ENCODE results near the gene ARAP1. TPM values are rescaled to one million over a fixed set of nuclear protein-coding genes. Genes with fewer than 3 reads are reported as not detected.

Gene ARAP1
- total RNA-seq, 1 experiment from 2014 or later: 61.7 TPM

DNA sequence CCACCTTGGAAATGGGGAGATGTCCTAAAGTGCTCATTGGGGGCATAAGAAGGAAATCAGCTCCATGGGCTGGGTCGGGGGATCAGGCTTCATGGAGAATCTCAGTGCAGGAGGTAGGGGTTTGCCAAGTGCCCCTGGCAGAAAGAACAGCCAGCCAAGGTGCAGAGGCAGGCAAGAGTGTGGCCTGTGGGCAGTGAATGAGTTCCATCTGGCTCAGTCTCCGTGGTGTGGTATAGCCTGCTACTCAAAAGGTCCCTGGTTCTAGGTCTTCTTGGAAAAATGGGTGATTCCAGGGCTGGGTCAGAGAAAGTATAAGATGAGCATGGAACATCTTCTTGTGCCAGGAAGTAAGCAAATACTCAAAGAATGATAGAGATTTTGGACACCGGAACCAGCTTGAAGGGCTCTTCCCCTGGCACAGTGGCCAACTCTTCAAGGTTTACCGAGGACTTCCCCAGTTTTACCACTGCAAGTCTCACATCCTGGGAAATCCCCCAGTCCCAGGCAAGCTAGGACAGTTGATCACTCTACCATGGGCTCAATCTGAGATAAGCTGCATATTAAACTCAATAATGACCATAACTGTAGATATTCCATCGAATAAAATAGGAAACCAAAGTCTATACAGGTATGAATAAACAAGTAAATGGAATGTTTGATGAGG lies 10.6 kb upstream of the ARAP1 start:
- DNase-seq (ENCODE audit: low spot score): no peak

DNA sequence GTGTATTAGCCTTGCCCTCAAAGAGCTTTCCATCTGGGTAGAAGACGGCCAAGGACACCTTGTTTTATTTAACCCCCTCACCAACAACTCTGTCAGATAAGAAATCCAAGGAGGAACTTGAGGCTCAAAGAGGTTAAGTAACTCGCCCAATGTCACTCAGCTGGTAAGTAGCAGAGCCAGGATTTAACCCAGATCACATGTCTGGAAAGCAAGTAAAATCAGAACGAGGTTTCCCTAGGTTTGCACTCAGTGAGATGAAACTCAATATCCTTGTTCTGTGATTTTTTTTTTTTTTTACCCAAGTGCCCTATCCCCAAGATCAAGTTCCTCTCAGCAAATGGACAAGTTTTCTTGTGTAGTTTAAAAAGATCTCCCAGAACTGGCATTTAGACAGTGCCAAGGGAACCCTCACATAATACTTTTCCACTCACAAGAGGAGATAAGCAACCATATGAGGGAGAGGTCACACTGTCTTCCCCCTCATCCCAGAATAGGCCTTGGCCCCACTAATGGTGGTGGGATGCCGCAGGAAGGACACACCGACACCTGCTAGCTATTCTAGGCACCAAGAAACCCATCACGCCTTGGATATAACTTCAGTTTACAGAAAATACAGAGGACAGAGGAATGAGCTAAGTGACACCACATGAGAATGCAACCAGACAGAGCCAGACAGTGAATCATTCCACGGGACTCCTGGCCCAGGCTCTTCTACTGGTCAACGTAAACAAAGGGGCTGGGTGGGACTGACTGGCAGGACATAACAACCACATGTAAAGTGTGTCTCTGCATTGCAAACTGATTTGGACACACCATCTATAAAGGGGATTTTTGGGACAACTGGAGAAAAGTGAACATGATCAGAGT lies 8.6 kb upstream of the ARAP1 start:
- peak; percentile 60 for DNase-seq (ENCODE audit: low spot score)

DNA sequence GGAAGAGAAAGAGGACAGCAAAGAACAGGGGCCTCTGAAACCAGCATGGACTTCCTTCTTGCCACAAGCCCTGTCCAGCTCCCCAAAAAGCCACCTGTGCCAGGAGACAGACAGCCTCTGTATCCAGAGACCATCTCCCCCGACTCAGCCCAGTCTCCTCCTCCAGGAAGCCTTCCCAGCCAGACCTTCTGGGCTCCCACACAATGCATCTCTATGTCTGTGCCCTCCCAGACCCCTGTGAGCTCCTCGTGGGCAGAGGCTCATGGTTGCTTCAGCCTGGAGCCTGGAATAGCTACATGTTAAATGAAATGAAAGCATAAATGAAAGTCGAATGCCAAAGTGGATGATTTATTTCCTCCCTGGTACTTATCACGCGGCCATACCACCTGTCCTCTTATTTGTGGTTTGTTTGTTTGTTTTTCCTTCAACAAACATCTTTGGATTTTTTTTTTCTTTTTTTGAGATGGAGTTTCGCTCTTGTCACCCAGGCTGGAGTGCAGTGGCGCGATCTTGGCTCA lies 7.3 kb upstream of the ARAP1 start:
- DNase-seq (ENCODE audit: low spot score): peak; percentile 35

DNA sequence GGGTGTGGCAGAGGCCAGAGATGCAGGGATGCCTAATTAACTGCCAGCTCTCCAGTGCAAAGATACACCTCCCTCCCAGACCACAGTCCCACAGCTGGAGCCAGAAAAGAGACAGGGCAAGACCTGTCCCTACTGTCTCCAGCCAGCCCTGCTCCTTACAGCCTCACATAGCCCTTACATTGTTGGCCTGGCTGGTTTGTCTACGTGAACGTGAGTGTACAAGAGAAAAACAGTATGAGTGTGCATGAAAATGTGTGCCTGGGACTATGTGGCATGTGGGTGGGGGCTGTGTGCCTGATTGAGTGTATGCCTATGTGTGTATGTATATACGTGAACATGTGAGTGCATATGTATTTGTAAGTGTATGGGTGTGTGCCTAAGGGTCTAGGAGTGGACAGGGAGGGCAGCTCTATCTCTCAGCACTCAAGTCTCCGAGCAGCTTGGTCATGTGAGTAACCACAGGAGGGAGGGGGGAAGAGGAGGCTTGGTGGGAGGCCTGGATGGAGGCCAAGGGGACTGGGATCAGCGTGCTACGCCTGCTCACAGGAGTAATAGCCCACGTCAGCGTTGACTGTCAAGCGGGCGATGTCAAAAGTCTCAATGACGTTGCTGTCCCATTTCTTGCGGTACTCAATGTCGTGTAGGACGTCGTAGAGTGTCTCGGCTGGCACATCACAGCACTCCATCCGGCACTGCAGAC lies 6.6 kb upstream of the ARAP1 start:
- DNase-seq (ENCODE audit: low spot score): peak; percentile 67

DNA sequence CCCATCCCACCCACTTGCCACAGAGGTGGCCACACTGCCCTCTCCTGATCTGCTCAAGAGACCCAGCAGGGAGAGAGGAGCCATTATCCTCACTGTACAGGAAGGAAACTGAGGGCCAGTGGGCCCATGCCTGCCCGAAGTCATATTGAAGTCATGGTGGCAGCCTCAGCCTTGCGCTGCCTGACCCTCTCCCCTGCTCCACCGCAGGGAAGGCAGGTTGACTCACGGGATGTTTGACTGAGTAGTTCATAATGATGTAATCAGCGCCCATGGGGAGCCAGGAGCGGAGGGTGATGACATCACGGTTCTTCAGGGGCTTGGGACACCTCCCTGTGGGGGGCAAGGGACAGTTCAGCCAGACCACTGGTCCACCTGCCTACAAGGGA lies 6.1 kb upstream of the ARAP1 start:
- DNase-seq (ENCODE audit: low spot score): peak; percentile 85

DNA sequence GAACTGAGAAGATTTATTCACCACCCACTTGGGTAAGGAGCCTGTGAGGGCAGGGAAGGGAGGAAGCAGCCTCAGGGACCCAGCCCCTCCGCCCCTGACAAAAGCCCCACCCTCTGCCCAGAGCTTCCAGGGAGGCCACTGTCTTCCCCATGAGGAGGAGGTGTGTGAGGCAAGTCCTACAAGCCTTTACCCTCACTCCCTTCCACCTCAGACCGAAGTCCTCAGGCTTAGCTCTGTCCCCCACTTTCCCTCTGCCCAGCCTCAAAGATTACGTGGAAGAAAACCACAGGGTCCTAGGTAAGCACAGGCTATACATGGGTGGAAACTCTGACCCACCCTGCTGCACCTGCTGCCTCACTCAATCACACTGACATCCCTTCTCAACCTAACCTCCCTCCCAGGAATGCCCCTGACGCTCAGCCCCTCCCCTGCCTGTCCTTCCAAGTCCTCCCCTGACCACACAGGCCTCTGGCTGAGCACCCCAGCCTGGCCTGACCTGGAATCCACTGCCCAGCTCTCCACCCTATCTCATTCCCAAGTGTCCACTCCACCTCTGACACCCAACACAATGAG lies 3.6 kb upstream of the ARAP1 start:
- DNase-seq (ENCODE audit: low spot score): no peak

DNA sequence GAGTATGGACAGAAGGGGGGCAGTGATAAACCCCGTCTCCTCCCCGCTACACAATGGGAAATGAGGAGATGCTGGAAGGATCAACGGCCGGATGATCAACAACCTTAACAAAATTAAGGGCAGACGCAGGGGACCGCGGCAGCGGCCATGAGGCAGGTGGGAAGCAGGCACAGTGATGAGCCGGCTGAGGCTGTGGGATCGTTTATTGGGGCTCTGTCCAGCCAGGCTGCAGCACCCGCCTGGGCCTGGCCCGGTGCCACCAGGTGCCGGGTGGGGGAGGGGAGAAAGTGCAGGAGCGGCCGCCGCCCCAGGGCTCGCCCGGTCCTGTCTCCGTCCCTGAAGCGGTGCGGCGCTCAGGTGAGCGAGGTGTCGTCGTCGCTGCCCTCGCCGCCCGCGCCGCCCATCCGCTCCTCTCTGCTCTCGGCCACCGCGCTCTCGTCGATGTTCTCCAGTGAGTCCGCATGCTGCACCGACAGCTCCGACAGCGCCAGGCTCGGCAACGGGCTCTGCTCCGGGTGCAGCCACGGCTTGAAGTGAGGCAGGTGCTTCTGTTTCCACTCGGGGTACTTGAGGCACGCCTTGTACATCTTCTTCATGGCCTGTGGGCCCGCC lies 2.4 kb upstream of the ARAP1 start:
- no peak for DNase-seq (ENCODE audit: low spot score)

DNA sequence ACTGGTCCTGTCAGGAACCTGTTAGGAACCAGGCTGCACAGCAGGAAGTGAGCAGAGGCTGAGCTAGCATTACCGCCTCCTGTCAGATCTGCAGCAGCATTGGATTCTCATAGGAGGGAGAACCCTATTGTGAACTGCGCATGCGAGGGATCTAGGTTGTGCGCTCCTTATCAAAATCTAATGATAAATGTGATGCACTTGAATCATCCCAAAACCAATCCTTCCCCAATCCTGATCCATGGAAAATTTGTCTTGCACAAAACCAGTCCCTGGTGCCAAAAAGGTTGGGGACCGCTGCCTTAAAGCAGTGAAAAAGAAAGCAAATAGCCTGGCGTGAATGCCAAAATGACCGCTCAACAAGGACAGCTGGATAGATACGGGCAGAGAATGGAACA lies 1.9 kb upstream of the ARAP1 start:
- DNase-seq (ENCODE audit: low spot score): no peak

DNA sequence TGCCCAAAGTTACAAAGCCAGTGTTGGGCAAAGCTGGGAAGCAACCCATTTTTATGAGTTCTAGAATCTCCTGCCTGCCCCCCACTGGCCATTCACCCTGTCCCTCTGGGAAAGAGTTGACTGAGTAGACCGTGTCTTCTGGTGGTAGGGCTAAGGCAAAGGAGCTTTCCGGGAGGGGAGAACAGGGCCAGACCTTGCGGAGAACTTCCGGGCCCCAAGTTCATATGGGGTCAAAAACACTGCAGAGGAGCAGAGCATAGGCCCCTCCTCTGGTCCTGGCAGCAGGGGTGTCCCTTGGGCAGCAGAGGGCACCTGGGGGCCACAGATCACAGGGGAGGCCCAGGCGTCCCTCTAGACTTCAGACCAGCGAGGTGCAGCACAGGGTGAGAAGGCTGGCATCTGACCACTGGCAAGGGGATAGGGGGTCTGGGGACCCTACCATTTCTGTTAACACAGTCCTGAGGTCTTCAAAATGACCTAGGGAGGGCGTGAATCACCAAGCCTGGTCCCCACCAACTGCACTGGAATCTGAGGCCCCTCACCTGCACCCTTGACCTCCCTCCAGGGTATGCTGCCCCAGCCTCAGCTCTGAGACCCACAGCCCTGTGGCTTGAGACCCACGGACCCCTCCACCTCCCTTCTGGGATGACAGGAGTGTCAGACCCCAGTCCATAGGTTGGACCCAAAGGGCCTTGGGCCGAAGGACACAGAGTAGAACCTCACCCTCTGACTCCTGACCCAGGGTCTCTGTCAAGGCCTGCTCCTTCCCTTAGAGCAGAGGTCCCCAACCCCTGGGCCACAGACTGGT lies 1.3 kb upstream of the ARAP1 start:
- peak; percentile 20 for DNase-seq (ENCODE audit: low spot score)

DNA sequence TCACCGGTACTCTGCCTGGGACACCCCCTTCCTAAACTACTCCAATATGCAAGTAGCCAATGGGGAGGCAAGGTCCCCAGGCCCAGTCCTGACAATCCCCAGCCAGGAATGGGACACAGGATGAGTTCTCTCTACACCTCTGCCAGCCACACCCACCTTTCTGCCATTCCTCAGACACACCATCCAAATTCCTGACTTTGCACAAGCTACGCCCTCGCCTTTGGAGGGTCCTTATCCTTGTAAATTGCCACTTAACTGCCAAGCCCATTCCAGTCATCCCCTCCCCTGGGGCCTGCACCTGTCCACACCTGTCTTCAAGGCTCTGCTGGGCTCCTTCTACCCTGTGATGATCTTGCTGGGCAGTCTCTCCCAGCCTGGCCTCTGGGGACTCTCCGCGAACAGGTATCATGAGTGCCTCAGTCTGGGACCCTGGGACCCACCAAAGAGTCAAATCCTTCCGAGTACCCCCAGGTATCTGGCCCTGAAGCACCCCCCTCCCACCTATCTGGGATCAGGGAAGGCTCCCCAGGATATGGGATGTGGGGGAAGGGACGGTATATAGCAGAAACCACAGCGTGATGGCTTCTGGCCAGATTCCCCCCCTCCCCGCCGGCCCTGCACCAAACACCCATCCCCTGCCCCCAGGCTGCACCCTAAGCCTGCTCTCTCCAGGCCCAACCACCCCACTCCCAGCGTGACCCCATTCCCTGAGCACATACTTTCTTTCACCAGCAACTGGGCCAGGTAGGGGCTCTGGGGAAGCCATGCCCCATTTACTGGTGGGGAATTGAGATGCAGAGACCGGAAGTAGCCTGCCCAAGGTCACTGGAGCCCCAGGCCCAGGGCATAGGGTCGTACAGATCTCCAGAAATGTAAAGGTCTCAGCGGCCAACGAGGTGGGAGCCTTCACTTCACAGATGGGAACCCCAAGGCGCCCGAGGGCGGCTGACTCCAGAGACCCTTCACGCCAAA lies 806 bp downstream of the ARAP1 start:
- DNase-seq (ENCODE audit: low spot score): peak; percentile 16

DNA sequence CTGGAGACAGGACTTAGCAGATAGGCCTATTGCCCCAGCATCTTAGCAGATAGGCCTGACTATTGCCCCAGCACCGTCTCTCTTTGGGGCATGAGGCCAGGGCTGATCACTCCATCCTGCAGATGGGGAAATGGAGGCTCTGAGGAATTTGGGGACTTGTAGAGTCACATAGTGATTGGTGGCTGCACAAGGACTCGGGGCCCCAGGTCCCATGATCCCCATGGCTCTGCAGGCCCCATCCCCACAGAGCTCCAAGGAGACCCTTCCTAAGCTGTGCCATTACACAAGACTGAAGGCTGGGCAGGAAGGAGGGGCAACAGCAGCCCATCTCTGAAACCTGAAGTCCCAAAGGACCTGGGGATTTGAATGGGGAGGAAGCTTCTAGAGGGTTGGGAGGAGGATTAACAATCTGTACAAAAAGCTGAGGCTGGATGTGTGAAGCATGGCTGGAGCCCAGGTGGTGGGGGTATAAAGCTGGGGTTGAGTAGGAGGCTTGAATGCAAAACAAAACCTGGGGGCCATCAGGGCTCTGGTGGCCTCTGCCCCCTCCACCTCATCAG lies 1.6 kb downstream of the ARAP1 start:
- no peak for DNase-seq (ENCODE audit: low spot score)

DNA sequence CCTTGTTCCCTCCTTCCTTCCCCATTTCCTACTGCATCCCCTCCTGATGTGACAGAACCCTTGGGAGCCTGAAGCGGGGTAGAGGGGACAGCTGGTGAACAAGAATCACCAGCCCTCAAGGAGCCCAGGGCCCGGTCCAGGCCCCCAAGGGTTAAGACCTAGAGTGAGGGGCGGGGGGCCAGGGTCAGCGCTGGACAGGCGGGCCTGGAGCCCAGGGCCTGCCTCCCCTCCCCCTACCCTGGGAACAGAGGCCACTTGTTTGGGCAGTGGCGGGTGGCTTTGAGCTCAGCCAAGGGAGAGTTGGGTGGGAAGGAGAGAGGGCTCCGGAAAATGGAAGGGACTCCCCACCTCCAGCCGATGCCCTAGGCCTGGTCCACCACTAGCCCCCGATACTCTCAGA lies 2.1 kb downstream of the ARAP1 start:
- DNase-seq (ENCODE audit: low spot score): no peak

DNA sequence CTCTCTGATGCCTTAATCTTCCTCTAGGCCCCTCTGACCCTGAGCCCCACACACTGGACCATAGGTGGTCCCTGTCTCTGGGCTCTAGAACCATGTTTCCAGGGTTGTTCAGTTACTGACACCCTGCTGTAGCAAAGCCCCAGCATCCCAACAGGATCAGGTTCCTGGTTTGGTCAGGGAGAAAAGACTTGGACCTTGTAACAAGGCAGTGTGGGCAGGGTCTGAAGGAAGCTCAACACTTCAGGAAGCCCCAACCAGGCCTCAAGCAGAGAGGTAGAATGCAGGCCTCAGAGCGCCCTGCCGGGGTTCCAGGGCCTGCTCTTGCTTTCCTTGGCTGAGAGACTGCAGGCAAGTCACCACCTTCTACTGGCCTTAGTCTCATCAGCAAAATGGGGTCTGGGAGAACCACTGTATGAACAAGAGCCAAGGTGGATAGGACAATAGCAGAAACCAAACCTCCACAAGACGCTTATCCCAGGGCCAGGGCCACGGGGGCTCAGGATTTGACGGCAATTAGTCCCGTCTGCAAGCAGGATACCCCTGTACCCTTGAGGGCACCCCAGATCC lies 4.8 kb downstream of the ARAP1 start:
- no peak for DNase-seq (ENCODE audit: low spot score)

DNA sequence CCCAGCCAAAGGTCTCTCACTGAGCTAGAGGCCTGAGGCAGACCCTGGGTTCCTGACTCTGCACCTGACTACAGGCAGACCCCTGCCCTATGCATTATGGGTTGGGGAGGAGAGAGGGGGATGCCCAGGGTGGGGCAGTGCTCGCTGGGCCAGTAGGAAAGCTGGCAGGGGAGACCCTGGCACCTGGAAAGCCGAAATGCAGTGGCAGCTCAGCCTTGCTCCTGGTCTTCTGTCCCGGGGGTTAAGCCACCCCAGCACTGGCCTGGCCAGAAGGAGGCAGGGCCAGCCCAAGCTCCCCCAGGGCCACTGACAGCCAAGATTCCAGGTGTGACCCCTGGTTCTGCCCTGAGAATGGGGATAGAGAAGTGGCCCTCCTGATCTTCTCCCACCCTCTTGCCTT lies 5.4 kb downstream of the ARAP1 start:
- DNase-seq (ENCODE audit: low spot score): no peak

DNA sequence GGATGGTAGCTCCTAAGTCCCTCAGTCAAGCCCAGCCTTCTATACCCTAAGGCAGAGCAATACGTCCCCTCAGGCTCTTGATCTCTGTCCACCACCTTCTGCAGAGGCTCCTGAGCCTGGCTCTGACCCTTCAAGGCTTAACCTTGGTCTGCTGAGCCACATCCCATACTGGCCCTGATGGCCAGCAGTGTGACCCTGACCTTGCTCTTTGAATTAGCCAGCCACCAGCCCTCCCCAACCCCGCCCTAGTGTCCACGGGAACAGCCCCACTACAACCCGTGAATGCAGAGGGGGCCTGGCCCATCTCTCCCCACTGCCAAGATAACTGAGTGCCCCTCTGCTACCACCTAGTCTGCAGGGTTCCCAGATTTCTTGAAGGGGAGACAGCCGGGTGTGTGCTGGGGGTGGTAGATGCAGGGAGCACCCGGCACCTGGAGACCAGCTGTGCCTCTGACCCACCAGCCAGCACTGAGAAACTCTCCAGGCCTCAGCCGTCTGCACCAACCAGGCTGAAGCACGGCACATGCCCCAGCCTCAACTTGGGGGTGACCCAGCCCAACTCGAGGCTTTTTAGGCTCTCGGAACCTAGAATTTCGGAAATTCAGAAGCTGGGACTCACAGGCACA lies 6.2 kb downstream of the ARAP1 start:
- no peak for DNase-seq (ENCODE audit: low spot score)

DNA sequence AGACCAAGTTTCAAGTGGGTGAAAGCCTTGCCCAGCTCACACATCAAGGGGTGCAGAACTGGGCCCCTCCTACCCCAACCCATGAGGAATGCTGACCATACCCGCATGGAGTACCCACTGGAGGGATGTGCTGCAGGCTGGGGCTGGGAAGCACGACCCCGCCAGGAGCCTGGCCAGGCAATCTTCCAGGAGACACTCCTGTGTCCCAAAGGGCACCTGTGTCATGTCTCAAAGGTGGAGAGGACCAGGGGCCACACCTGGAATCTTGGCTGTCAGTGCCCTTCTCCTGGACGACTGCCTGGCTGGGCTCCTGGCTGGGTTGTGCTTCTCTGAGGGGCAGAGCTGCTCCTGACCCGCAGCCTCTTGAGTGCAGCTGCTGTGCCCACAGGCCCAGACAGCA lies 6.7 kb downstream of the ARAP1 start:
- no peak for DNase-seq (ENCODE audit: low spot score)

DNA sequence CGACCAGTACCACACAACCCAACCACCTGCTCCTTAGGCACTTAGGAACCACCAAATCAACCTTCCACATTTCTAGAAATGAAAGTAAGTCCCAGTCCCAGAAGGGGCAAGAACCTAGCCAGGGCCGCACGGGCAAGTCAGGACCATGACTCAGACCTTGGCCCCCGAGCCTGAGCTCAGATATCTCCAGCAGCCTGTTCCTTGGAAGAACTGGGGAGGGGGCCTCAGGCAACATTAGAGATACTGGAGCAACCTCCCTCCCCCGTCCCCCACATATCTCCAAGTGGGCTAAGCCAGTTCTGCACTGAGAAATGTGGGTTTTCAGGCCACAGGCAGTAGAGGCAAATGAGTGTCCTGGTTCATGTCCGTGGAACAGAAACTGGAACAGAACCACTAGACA lies 7.7 kb downstream of the ARAP1 start:
- DNase-seq (ENCODE audit: low spot score): no peak
